Coronary artery (tissue), 2 donors: ENCODE measurements around the gene FRMD3.
A peak's percentile ranks its signal among the peaks of the same experiment; 100 is the strongest.

Source experiments
- DNase-seq: peaks from one replicate; pipeline ENCODE4 v3.0.0-alpha.2; 2017; ENCODE audit warnings: low spot score
- H3K27ac ChIP-seq, 2 donors: fragments of 200-600 bp; sonication (generic); one replicate each; pipeline ENCODE4 v1.5.1; 2016 to 2019
- H3K4me3 ChIP-seq: fragments of 200-600 bp; sonication (generic); 2 replicates; pipeline ENCODE4 v1.5.1; 2016; ENCODE audit warnings: mild to moderate bottlenecking, moderate library complexity
- TF ChIP-seq, protein P1 (sequence below): fragments of 200-600 bp; sonication (generic); IDR thresholded peaks from one replicate; pipeline ENCODE4 v1.5.1; 2019; ENCODE audit warnings: antibody characterized with exemption

The FRMD3 gene

DNA sequence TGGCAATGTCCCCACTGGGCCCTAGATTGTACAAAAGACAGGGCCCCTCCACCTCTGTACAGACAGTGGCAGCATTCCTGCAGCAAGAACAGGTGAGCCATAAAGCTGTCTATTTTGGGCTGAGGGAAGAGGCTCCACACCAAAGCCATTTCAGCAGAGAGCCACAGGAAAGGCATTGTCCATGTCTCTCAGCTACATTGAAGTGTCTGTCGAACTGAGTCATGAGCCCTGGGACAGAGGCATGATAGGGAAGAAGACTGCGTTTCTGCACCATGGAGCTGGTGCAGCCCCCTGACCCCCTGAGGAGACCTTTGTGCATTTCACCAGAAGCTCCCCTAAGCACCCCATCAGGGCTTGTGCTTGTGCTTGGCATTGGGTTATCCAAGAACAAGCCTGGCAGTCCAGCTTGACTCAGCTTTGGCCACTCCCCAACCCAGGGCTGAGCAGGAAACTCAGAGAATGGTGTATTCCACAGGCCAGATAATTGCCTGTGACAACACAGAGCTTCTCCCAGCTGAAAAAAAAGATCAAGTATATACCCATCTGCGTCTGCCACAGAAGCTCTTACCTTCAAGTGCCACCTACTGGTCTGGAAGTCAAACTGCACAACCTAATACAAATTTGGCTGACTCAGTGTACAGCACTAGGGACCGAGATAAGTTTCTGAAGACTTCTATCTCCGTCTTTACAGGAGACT lies 5.9 kb upstream of the FRMD3 start:
- H3K27ac ChIP-seq: no peak overlapping the region
- H3K4me3 ChIP-seq: no peak overlapping the region
- no peak for DNase-seq
- TF ChIP-seq, protein P1, sequence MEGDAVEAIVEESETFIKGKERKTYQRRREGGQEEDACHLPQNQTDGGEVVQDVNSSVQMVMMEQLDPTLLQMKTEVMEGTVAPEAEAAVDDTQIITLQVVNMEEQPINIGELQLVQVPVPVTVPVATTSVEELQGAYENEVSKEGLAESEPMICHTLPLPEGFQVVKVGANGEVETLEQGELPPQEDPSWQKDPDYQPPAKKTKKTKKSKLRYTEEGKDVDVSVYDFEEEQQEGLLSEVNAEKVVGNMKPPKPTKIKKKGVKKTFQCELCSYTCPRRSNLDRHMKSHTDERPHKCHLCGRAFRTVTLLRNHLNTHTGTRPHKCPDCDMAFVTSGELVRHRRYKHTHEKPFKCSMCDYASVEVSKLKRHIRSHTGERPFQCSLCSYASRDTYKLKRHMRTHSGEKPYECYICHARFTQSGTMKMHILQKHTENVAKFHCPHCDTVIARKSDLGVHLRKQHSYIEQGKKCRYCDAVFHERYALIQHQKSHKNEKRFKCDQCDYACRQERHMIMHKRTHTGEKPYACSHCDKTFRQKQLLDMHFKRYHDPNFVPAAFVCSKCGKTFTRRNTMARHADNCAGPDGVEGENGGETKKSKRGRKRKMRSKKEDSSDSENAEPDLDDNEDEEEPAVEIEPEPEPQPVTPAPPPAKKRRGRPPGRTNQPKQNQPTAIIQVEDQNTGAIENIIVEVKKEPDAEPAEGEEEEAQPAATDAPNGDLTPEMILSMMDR: peak; percentile 49

DNA sequence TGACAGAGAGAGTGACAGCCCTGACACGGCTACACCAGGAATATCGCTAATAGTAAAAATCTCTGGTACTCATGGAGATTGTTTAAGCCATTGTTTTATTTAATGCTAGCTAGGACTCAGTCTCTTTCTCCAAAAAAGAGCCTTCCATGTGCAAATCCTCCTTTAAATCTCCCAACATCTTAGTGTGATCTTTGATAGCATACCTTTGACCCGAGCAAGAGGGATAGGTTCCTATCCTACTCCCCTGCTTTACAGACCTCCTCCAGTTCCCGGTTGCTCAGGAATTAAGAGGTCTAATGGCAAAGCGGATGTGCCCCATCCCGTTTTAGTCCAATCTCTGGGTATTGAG lies 663 bp upstream of the FRMD3 start:
- DNase-seq: no peak
- TF ChIP-seq, protein P1: peak; percentile 13
- H3K4me3 ChIP-seq: peak overlapping the region; percentile 82
- peak overlapping the region; percentile 35 to 86 for H3K27ac ChIP-seq

DNA sequence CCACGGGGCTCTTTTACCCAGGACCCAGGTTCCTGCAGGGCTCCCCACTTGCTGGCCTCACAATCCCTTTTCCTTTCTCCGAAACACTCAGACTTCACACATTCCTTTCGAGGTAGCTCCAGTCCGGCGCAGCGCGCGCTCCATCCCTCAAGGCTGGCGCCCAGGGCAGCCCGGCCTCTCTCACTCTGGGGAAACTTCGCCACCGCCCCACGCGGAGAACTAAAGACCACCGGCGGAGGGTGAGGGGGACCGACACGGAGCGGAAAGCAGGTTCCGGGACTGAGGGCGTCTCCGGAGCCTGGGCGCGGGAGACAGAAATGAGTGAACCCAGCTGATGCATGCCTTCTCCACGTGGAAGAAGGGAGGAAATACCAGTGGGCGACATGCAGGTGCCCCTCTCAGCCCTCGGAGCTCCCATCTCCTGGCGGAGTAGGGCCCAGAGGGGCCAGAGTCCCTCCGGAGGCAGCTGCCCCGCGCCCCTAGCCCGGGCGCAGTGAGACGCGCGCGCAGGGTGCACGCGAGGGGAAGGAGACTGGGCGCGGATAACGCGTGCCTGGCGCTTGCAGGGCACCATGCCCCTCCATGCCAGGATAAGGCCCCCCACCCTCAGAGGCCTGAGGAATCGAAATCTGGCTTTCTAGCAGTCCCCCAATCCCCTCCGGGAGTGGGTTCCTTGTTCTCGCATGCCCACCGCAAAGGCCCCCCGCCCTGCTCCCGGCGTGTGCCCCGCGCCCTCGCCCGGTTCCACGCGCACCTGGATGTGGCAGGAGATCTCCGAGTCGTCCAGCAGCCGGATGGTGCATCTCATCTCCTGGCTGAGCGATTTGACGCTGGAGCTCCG lies 650 bp downstream of the FRMD3 start:
- TF ChIP-seq, protein P1: no peak
- DNase-seq: no peak
- Histone ChIP-seq H3K4me3 (peak overlapping the region; percentile 82), H3K27ac (peak overlapping the region in 1 of 2 donors; percentile 86)

DNA sequence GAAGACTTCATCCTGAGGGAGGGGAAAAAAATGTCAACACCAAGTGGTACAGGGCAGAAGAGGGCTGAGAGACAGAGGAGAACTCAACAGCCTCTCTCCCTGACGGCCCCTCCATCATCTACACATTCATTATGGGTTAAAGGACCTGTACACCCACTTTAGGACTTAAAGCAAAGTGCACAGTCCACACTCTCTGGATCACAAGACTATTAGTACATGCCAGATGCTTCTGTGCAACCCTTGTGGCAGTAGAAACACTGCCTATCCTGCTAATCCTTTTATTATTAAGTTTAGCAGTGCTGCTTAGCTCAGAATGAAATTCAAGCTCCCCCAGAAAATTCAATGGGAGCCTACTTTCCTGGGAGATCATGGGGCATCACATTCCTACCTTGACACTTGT lies 1.9 kb downstream of the FRMD3 start:
- TF ChIP-seq, protein P1: no peak
- H3K4me3 ChIP-seq: no peak overlapping the region
- no peak for DNase-seq
- no peak overlapping the region for H3K27ac ChIP-seq

DNA sequence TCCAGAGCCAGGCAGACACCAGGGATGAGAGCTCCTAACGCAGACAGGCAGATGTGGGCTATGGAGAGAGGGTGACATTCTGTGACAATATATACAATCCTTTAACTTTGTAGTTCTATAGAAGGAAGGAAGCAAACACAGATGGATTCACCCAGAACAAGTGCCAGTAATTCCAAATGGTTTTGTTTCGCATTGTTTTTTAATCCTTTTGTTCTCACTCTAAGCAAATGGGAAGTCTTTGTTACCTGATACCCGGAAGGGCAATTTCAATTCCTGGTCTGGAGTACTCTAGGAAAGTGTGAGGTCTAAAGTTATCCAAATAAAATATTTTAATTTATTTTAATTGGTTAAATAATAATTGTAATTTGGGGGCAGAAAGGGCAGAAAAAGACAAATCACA lies 2.5 kb downstream of the FRMD3 start:
- no peak overlapping the region for H3K4me3 ChIP-seq
- no peak for DNase-seq
- no peak overlapping the region for H3K27ac ChIP-seq
- TF ChIP-seq, protein P1: no peak

DNA sequence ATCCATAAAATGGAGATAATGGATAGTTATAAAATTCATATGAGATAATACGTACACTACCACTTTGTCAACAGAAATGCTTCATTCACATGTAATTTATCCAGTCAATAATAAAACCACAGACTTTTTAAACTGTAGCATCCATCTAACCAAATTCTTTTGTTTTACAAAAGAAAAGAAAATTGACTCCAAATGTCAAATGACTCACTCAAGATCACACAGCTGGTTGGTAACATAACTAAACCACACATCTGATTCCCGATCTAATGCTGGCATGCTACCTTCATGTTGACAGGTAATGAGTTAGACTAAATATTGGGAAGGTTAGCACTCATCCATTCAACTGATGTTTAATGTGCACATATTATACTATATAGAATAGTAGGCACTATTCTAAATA lies 4.9 kb downstream of the FRMD3 start:
- no peak overlapping the region for H3K27ac ChIP-seq
- TF ChIP-seq, protein P1: no peak
- no peak overlapping the region for H3K4me3 ChIP-seq
- DNase-seq: no peak

DNA sequence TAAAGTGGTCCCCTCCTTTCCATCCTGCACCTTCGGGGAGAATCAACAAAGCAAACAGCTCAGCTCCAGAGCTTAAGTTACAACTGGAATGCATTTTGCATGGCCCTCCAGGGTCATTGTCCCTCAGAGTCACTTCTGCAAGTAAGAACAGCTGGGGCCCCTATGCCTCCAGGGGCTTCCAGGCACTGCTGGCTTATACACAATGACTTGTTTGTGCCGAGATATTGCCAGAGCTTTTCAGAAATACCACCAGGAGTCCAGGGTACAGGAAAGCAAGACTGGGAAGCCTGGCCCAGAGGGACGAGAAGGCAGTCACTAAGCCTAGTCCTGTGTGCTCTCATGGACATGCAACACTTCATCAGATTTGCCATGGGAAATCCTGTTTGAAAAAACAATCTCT lies 11.3 kb downstream of the FRMD3 start:
- Histone ChIP-seq H3K4me3 (no peak overlapping the region), H3K27ac (no peak overlapping the region)
- DNase-seq: no peak
- TF ChIP-seq, protein P1: no peak
